Smooth muscle cell of the pulmonary artery (primary cell): ENCODE results near the gene TAC4. TPM values are rescaled to one million over a fixed set of nuclear protein-coding genes. Genes with fewer than 3 reads are reported as not detected.

Source experiments
- total RNA-seq: library from RNA; depleted of rRNA; stranded (reverse); fragments of >200 nt; gene quantifications from 2 replicates; pipeline ENCODE4 v1.2.3, GENCODE V29; 2014

The TAC4 gene
- not detected in 2 replicates for total RNA-seq

GRCh38 chr17:49848019-49848473, at the start of gene TAC4:
Gene TAC4 (minus strand): TSS chr17:49848069. CDS start chr17:49848017, 52 bp downstream.

GRCh38 chr17:49788478-49789242, 59.2 kb downstream of the TAC4 start, which contains the start of gene KAT7:
Gene KAT7 (plus strand): TSS chr17:49788681. CDS start chr17:49788835, 154 bp downstream.

Other genes starting within 250 kb of the TAC4 start
- gene SPOP, start 170.0 kb downstream of the TAC4 start, total RNA-seq: 81.6 and 114 TPM in 2 replicates
- gene SLC35B1, start 140.1 kb downstream of the TAC4 start, total RNA-seq: 42.6 and 45.7 TPM in 2 replicates
- gene FAM117A, start 83.9 kb downstream of the TAC4 start, total RNA-seq: 4.7 and 6.0 TPM in 2 replicates
- 39.7 and 43.4 TPM in 2 replicates for gene KAT7, start 59.4 kb downstream of the TAC4 start, total RNA-seq
- gene DLX4, start 121.1 kb upstream of the TAC4 start, total RNA-seq: not detected in 2 replicates
- gene DLX3, start 147.2 kb upstream of the TAC4 start, total RNA-seq: 0.07 TPM in 1 of 2 replicates, not detected in the other
- 269 and 463 TPM in 2 replicates for gene ITGA3, start 208.0 kb upstream of the TAC4 start, total RNA-seq
- 24.3 and 31.7 TPM in 2 replicates for gene PDK2, start 247.3 kb upstream of the TAC4 start, total RNA-seq